ENCODE data around the gene SCNN1G.
"Not testable (repeated sequence)": the region's sequence is repeated elsewhere in the genome, so short reads cannot be mapped to it uniquely, and the experiment has no call there.

The SCNN1G gene

DNA sequence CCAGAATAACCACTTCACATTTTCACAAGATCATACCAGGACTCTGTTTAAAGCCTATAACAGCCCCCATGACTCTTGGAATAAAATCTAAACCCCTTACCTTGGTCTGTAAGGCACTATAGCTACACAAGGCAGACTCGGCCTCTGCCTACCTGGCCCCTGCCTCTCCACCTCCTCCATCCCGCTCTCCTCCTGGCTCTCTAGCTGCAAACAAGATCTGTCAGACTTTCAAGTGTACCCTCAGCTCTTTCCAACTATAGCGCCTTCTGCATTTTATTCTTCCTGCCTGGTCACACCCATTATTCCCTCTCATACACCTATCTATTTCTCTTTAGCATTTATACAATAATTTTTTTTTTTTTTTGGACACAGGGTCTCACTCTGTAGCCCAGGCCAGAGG is 41.5 kb upstream of the SCNN1G start:
- TF ChIP-seq CTCF (conservative IDR thresholded peaks at IDR 0.05; ENCODE audit: control insufficient read depth, insufficient read depth, low read depth, low read length), result no peak
- no peak for DNase-seq (ENCODE audit: low read depth)
- H3K4me3 ChIP-seq (ENCODE audit: control insufficient read depth, low read depth, low read length), result no peak overlapping the region

DNA sequence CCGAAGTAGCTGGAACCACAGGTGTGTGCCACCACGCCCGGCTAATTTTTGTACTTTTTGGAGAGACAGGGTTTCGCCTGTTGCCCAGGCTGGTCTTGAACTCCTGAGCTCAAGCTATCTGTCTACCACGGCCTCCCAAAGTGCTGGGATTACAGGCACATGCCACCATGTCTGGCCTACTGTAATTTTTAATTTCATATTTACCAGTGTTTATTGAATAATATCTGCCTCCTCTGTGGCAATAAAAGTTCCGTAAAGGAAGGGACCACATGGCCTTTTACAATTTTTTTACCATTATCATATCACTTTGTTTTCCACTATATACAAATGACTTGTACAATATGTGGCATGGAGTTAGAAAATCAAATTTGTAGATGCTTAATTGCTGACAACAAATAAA is 41.0 kb upstream of the SCNN1G start:
- DNase-seq (ENCODE audit: low read depth), result no peak
- TF ChIP-seq CTCF (conservative IDR thresholded peaks at IDR 0.05; ENCODE audit: control insufficient read depth, insufficient read depth, low read depth, low read length), result no peak
- no peak overlapping the region for H3K4me3 ChIP-seq (ENCODE audit: control insufficient read depth, low read depth, low read length)

DNA sequence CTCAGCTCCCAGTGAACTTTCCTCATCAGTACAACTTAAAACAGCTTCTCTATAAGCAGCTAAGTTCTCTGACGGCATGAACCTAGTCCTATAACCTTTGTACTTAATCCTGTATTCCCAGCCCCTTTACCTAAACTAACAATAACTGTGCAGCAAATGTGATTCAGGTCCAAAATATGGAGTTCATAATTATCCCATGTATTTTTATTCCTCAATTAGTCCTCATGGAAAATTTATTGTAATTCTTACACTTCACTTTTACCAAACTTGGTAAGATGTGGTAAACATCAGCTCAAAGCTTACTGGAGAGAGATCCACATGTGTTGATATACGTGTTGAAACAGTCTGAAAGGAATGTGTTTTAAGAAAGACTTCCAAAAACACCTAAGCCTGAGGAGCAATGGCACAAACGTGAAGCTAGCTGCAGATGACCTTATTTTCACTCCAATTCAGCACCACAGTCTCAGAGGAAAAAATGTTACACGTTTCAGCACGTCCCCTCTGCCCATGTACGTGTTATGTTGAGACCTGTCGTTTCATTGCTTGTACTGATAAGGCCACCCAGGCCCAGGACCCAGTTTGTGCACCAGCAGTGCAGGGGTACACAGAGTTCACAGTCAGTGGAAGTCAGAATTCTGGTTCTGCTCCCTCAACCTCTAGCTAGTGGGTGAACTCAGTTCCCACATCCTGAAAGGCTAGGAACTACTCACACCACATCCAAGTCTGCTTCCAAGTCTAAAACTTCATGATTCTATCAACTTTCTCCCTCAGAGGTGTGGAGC is 40.4 kb upstream of the SCNN1G start:
- TF ChIP-seq CTCF (conservative IDR thresholded peaks at IDR 0.05; ENCODE audit: control insufficient read depth, insufficient read depth, low read depth, low read length), result no peak
- DNase-seq (ENCODE audit: low read depth), result no peak
- no peak overlapping the region for H3K4me3 ChIP-seq (ENCODE audit: control insufficient read depth, low read depth, low read length)

DNA sequence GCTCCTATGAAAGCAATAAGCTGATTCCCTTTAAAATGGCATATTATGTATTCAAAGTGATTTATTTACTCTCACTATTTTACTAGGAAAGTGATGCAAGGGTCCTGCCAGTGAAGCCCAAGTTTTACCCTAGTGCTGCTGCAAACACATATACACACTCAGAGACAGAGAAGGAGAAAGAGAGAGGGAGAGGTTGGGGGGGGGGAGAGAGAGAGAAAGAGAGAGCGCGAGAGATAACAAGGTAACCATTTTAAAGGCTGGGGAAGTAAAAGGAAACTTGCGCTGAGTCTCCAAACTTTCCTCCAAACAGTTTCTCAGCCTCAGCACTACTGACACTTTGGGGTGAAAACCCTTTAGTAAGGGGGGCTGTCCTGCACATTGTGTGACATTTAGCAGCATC is 39.2 kb upstream of the SCNN1G start:
- H3K4me3 ChIP-seq (ENCODE audit: control insufficient read depth, low read depth, low read length), result no peak overlapping the region
- DNase-seq (ENCODE audit: low read depth), result no peak
- no peak for TF ChIP-seq CTCF (conservative IDR thresholded peaks at IDR 0.05; ENCODE audit: control insufficient read depth, insufficient read depth, low read depth, low read length)

DNA sequence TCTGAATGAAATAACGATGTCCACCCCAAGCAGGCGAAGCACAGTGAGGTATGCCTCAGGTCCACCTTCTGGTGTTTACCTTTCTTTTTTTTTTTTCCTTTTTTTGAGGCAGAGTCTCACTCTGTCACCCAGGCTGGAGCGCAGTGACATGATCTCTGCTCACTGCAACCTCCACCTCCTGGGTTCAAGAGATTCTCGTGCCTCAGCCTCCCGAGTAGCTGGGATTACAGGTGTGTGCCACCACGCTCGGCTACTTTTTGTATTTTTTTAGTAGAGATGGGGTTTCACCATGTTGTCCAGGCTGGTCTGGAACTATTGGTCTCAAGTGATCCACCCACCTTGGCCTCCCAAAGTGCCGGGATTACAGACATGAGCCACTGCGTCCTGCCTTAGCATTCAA is 38.2 kb upstream of the SCNN1G start:
- not testable (repeated sequence) for DNase-seq (ENCODE audit: low read depth); H3K4me3 ChIP-seq (ENCODE audit: control insufficient read depth, low read depth, low read length)

- DNase-seq (ENCODE audit: low read depth), result no peak
- TF ChIP-seq CTCF (conservative IDR thresholded peaks at IDR 0.05; ENCODE audit: control insufficient read depth, insufficient read depth, low read depth, low read length), result no peak
- no peak overlapping the region for H3K4me3 ChIP-seq (ENCODE audit: control insufficient read depth, low read depth, low read length)
These were observed 37.4 kb upstream of the SCNN1G start for GRCh38 chr16:23145186-23145585.

DNA sequence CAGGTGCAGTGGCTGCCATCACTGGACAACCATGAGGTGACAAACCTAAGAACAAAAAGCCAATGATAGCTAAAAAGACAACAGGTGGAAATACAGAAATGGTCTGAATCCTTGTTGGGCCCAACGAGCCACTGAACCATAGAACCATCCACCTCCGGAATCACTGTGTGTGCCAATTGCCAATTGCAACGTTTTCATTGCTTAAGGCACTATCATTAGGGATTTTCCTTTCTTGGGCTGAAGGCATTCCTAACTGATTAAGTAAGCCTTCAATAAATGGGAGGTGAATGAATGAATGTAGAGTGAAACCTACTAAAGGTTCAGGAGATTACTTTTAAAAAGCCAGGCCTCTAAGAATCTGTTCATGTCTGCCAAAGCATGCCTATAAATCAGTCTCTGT is 36.9 kb upstream of the SCNN1G start:
- no peak for TF ChIP-seq CTCF (conservative IDR thresholded peaks at IDR 0.05; ENCODE audit: control insufficient read depth, insufficient read depth, low read depth, low read length)
- no peak overlapping the region for H3K4me3 ChIP-seq (ENCODE audit: control insufficient read depth, low read depth, low read length)
- peak; percentile 74 for DNase-seq (ENCODE audit: low read depth)

Measured in fibroblast of mammary gland (primary cell).